Mucosa of gallbladder (tissue), 1 donor: Measurements from ENCODE around the gene NFATC4. TPM values are rescaled to one million over a fixed set of nuclear protein-coding genes. Genes with fewer than 3 reads are reported as not detected.

ENCODE experiments used
- DNase-seq: peaks from one replicate; pipeline ENCODE4 v3.0.0-alpha.2; 2020; ENCODE audit warnings: low spot score
- total RNA-seq: library from RNA; stranded (reverse); gene quantifications from one replicate; pipeline ENCODE4 v1.2.1, GENCODE V29; 2021
- donor health status: DM: no; HTN: no; CAD: no.

NFATC4 gene
- total RNA-seq = 148 TPM

DNA sequence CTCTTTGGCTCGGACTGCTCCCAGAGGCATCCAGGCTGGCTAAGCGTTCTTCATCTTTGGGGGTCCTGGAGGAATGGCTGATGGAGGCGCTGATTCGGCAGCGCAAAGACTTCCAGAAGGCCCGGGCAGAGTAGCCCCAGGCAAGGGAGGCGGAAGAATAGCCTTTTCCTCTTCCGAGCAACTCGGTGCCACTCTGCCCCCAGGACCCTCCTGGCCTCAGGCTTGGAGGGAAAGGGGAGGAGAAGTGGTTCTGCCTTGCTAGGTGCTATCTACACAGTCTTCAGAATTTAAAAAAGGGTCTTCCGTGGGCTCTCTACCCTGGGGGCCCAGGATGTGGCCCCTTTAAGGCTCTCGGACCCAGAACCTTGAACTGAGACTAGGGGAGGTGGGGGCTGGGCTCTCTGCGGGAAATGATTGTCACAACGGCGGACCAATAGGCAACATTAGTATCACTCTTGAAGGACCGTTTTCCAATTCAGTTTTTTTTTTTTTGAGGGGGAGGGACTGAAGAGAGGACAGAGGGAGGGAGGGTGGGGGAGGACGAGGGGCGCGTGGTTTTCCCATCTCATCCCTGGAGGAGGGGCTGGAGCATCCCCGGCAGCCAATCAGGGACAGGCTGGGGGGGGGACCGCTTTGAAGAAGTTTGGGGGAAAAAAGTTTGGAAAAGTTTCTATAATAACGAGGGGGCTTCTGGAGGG is at the start of gene NFATC4:
Gene NFATC4, plus strand, starts transcription at position 671 of the 698 bp plus-strand sequence. CDS start 157 bp downstream, outside the sequence.
- DNase-seq = peak; percentile 88

DNA sequence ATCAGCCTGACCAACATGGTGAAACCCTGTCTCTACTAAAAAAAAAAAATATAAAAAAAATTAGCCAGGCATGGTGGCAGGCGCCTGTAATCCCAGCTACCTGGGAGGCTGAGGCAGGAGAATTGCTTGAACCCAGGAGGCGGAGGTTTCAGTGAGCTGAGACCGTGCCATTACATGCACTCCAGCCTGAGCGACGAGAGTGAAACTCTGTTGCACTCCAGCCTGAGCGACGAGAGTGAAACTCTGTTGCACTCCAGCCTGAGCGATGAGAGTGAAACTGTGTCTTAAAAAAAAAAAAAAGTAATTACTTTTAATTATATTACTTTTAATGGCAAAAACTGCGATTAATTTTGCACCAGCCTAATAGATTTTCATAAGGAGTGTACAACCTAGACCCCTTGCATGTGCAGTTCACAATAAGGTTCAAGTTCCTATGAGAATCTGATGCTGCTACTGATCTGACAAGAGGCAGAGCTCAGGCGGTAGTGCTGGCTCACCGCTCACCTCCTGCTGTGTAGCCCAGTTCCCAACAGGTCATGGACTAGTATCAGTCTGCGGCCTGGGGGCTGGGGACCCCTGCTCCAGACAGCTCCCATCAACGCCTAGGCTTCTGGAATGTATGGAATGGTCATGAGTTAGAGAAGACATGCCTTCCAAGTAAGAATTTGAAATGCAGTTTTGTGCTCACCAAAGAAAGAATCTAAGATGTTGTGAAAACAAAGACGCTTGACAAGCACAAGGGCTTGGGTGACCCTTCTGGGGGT is 46.6 kb upstream of the NFATC4 start:
- DNase-seq = no peak

GRCh38 chr14:24322672-24323071 is 45.3 kb upstream of the NFATC4 start:
- no peak for DNase-seq

- no peak for DNase-seq
These were observed 44.6 kb upstream of the NFATC4 start for GRCh38 chr14:24323341-24323740.

- DNase-seq = no peak
These were observed 44.0 kb upstream of the NFATC4 start for GRCh38 chr14:24324024-24324423.

DNA sequence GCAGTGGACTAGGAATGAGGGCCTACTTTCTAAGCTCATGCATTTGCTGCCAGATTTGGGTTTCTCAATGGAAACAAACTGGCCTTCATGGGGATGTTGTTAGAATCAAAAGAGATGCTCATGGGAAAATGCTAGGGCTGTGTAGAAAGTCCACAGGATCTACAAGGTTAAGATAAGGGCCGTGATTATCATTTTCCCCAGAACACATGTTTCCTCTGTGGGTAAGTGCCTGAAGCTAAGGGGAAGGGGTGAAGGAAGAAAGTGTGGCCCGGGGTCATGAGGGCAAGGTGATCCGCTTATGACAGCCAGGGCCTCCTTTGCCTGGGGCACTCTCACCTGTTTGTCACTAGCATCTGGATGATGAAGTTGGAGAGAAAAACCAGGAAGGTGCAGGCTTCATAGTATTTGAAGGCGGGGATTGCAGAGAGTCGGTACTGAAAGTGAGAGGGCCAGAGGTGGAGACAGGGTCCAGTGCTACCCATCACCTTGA is 42.9 kb upstream of the NFATC4 start:
- no peak for DNase-seq

- no peak for DNase-seq
These were observed 42.0 kb upstream of the NFATC4 start for GRCh38 chr14:24325963-24326362.

GRCh38 chr14:24327303-24327702 is 40.7 kb upstream of the NFATC4 start:
- DNase-seq = no peak

DNA sequence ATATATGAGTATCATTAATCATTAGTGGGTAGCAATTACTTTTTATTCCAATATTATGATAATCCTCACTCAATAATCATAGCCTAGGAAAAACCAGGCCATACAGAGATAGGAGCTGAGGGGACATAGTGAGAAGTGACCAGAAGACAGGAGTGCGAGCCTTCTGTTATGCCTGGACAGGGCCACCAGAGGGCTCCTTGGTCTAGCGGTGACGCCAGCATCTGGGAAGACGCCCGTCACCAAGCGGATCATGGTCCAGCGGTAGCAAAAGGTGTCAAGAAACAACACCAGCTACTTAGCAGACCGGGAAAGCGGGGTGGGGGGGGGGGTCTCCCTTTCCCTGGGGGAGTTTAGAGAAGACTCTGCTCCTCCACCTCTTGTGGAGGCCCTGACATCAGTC is 40.1 kb upstream of the NFATC4 start:
- DNase-seq = peak; percentile 65

- no peak for DNase-seq
These were observed 38.8 kb upstream of the NFATC4 start for GRCh38 chr14:24329073-24329663.

- peak; percentile 76 for DNase-seq
These were observed 38.2 kb upstream of the NFATC4 start for GRCh38 chr14:24329736-24330135.

DNA sequence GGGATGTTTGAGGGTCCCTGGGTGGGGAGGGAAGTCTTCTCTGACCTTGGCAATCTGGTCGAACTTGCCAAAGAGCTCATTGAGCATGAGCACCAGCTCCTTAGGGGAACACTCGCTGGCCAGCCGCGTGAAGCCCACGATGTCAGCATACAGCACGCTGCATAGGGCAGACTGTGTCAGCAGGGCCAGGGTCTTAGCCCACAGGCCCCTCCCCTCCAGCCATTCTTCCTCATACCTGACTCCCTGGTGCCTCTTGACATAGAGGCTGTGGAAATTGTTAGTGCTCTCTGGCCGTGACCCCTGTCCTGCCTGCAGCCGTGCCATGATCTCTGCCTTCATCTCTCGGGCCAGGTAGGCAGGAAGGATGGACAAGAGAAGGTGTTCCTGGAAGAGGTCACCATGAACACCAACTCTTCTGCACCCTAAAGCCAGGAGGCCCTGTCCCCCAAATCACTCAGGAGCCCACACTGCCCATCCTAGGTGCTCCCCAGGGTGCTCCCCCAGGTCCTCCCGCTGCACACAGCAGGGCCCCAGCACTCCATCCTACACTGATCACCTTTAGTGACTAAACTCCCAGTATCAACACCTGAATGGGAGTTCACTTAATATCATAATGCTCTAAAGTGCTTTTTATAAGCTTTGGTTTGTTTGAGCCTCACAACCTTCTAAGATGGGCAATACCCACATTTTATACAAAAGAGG is 36.9 kb upstream of the NFATC4 start:
- no peak for DNase-seq

DNA sequence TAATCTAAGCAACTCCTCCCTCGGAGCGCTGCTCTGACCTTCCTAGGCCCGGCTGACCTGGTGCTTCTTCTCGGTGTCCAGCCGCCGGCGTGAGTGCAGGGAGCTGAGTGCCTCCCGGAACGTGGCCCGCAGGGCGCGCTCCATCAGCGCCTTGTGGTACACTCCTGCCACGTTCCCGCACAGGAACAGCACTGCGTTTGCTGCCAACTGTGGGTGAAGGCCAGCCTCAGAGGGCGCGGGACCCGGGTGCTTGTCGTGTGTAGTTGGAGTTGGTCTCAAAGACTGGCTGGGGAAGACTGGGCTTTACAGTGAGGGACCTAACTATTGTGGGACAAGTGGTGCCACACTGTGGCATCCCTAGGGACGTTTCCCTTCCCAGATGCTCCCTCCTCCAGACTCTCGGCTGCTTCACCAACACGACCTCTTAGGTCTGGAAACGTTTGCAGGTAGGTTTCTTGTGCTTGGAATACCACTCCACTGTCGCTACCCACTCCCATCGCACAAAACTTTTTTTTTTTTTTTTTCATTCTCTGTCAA is 36.2 kb upstream of the NFATC4 start:
- no peak for DNase-seq

DNA sequence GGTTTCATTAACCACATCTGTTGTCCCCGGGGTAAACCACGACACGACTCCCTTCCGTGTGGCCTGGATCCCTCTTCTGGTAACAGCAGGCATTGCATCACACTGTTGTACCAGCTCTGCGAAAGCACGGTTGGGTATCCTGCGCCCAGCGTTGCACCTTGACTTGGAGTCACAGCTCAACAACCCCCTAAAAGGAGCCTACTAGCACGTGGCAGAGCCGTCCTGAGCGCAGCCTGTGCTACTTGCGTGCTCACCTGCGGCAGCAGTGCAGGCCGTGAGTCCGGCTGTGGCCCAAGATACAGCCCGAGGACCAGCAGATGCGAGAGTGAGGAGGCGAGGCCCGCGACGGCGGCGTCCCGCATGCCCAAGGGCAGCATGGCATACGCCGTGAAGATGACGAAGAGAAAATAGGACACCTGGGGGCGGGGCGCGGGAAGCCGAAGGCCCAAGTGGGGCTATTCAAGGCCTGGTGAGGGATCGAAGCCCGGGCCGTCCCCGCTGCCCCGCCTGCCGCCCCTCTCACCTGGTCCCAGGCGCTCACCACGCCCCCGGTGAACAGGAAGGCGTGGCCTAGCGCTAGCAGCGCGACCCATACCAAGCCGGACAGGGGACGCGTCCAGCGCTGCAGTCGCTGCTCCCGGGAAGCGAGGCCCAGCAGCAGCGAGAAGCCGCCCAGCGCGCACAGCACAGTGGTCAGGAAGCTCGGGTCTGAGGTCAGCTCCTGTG is 35.6 kb upstream of the NFATC4 start:
- peak; percentile 86 for DNase-seq

DNA sequence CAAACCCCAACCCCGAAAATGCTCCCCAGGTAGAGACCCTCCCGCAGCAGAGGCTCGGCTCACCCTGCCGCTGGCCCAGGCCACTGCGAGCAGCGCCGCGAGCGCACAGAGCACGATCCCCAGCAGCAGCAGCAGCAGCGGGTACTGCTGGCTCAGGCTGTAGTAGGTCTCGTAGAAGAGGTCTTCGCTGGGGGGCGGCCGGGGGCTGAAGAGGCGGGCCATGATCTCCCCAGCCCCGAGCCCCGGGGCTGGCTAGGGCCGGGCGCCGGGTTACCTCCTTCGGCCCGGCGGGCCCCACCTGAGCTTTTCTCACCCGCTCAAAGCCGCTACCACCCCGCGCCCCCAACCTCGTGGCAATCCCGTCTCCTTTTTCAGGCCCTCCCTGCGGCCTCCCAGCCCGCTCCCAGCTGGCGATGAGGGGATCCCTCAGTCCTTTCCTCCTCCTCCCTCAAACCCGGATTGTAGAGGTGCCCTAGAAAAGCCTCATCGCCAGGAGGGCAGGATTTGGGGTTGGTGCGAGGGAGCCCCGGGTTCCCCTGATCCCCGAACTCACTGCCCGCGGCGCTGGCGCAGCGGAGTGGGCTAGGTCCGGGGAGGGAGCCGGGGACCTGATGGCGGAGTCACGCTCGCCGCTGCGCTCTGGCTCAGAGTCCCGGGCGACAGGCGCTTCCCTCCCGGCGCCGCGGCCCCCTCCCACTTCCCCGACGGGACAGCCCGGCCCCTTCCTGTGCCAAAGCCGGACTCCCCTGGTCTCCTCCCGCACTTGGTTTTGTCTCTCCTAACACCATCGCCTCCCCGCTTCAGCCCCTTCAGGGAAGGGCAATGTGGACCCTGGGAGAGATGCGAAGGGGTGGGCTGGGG is 33.3 kb upstream of the NFATC4 start, which contains the start of gene ADCY4:
Gene ADCY4, minus strand, starts transcription at position 641 of the 861 bp plus-strand sequence. Its CDS starts 419 bp downstream, at position 222.
- DNase-seq = no peak

DNA sequence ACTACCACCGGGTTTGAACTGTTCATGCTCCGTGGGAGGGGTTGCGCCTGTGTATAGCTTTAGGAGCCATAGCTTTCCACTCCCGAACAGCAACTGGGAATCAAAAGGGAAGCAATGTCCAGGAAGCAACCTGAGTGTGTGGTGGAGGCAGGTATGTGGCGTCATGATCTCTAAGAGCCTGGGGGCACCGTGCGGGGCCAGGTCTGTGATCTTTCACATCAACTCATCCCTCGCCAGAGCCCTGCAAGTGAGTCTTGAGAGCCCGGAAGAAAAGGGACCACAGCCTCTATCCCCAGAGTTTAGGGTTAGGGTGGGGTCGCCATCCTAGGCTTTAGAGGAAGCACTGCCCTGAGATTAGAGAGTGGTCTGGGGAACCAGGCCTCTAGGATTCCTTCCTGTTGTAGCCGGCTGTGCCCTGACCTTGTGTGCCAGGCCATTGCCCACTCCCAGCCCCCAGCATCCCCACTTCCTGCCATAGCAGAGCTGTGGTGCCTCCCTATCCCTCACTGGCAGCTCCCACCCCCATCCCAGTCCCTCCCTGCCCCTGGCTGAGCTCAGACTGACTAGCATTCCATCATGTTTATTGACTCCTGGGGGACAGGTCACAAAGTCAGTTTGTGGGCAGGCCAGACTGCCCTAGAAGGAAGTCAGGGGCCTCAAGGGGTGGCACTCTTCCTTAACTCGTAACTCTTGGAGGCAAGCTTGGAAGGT is 32.4 kb upstream of the NFATC4 start:
- DNase-seq = no peak

DNA sequence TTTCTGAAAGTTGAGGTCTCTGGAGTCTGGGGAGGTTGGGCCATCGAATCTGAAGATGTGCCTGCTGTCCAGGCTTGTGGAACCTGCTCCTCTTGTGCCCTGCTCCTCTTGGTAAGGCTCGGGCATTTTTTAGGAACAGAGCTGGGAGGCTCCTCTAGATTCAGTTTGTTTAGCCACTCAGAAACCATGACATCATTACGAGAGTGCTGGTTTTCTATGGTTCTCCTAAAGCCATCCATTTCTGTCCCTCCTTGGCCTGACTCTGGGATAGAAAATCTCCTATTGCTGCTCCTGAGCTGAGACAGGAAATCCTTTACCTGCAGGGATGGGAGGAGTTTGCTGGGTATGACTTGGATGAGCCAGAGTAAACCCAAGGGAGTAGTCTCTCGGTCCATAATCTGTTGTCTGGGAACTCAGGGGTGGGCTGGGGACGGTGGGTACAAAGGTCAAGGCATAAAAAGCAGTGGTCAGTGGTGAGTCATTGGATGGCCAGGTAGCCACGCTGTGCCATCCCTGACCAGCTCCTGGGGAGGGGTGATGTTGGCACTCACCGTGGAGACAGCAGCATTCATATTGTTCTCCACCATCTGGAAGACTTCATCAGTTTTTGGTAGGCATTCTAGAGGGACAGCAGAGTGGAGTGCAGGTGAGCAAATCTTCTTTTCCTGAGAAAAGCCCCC is 30.7 kb upstream of the NFATC4 start:
- DNase-seq = no peak

- DNase-seq = no peak
These were observed 30.2 kb upstream of the NFATC4 start for GRCh38 chr14:24337824-24338175.

GRCh38 chr14:24338843-24339242 is 29.1 kb upstream of the NFATC4 start:
- no peak for DNase-seq
